HUDEP-2 (cell line): ENCODE data around the gene RFNG.

Experiments used
- DNase-seq, 76 experiments: peaks; one replicate each; lab custom pipeline; 2025; ENCODE audit not compliant: unreplicated experiment in 76 of 76; lab: John Stamatoyannopoulos, UW

The RFNG gene, protein sequence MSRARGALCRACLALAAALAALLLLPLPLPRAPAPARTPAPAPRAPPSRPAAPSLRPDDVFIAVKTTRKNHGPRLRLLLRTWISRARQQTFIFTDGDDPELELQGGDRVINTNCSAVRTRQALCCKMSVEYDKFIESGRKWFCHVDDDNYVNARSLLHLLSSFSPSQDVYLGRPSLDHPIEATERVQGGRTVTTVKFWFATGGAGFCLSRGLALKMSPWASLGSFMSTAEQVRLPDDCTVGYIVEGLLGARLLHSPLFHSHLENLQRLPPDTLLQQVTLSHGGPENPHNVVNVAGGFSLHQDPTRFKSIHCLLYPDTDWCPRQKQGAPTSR

DNA sequence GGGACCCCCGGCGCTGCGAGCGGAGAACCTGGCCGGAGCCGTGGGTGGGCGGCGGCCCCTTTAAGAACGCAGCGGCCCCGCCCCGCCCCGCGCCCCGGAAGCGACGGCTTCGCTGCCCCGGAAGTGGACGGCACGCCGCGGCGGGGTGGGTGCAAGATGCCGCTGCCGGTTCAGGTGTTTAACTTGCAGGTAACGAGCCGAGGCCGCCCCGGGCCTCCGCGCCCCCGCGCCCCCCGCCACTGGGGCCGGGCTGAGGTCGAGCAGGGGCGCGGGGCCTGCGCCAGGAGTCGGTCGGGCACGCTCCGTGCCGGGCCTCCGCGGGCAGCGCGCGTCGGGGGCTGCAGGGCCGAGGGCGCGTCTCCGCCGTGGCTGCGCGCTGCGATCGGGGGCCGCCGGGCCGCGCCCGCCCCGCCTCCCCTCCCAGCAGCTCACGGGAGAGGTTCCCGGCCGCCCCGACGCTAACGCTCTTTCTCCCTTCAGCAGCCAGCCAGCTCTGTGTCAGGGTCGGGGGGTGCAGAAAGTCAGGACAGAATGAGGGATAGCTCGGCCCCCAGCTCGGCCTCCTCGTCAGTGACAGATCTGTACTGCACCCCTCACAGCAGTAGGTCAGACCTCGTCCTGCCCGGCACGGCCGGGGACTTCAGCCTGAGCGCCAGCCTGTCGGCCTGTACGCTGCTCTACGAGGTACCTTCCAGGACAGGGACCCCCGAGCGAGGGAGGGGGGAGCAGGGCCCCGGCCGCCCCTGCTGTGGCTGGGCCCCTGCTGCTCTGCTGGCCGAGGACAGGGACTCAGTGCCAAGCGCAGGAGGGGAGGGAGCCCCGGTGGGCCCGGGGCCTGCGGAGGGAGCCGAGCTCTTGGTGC, at the start of gene RFNG, which contains the start of gene GPS1:
TSS of gene RFNG (minus strand) at position 36 of the 862 bp plus-strand sequence. CDS start 45 bp downstream, outside the sequence.
TSS of gene GPS1 (plus strand) at position 123 of the 862 bp plus-strand sequence. CDS start at position 157, 34 bp downstream.
- peak in 56 of 76 experiments; percentile 1 to 77 (median 52) for DNase-seq

DNA sequence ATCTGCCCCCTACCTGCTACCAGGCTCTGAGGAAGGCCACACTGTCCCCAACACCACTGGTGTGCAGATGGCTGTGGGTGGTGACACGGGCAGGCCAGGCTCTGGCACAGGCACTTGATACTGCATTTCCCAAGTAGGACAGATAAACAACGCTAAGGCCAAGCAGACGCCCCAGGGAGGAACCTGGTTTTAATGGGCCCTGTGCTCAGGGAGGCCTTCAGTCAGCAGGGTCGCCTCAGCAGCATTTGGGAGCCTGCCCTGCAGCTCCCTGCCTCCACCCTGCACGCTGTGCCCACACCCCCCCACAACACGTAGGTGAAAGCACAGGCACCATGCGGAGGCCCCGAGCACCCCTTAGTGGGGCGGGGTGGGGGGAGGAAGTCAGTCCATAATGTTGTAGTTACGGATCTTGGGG, 49.7 kb upstream of the RFNG start:
- peak in 44 of 76 experiments; percentile 10 to 62 (median 34) for DNase-seq

DNA sequence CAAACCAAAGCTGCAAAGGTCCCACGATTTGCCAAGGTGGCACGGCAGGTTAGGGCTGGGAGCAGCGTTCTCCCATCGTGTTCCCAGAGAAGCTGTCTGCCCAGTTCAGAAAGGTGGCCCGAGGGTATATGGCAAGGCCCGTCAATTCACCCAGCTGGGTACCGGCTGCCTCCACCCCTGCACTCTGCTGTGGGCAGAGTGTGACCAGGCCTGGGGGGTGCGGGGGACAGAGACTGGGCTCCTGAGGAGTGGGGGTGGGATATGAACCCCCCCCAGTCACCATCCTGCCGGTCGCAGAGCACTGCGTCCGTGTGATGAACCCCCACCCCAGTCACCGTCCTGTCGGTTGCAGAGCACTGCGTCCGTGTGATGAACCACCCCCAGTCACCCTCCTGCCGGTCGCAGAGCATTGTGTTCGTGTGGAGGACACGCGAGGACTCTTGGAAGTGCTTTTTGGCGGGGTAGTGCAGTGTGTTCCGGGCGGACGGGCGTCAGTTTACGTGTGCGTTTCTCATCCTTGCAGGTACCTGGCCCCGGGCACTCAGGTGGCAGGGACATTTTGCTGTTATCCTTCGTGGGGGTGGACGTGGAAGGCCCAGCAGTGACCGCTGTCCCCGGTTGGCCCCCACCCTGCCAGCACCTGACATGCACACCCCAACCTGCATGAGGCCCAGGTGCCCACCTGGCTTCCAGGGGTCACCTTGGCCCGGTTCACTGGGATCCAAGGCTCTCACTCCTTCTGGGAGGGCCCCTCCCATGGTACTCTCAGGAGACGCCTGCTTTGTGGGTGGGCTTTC, 49.1 kb upstream of the RFNG start:
- no peak for DNase-seq

DNA sequence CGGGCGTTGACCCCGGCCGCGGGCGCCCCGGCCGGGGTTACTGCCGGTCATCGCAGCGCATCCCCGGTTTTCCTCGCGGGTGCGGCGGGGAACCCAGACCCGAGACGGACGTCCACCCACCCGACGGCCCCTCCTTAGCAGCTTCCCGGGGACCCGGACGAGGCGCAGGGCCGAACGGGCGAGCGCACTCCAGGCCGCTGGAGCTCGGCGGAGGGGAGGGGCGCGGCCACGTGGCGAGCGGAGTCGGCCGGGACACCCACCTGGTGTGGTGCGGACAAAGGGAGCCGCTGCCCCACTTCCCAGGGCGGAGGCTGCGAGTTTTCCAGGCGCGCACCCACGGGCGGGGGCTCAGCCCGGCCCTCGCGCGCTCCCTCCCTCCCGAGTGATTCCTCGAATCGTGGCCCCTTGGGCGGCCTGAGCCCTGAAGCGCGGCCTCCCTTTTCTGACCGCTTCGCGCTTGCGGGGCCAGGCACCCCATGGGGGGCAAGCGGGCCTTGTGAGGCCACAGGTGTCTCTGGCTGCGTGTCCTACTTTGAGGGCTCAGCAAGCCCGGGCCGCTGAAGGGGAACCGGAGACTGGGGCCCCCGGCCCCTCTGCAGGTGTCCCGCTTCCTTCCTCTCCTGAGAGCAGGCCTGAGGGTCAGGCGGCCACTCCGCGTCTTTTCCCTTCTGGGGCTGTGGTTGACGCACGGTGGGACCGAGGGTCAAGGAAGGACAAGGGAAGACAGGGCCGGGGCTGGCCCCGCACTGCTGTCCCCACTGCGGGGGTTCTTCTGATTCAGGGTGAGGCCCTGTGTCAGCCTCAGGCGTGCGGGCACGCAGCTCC, 47.5 kb upstream of the RFNG start:
- peak in 8 of 76 experiments; percentile 9 to 68 (median 32) for DNase-seq

DNA sequence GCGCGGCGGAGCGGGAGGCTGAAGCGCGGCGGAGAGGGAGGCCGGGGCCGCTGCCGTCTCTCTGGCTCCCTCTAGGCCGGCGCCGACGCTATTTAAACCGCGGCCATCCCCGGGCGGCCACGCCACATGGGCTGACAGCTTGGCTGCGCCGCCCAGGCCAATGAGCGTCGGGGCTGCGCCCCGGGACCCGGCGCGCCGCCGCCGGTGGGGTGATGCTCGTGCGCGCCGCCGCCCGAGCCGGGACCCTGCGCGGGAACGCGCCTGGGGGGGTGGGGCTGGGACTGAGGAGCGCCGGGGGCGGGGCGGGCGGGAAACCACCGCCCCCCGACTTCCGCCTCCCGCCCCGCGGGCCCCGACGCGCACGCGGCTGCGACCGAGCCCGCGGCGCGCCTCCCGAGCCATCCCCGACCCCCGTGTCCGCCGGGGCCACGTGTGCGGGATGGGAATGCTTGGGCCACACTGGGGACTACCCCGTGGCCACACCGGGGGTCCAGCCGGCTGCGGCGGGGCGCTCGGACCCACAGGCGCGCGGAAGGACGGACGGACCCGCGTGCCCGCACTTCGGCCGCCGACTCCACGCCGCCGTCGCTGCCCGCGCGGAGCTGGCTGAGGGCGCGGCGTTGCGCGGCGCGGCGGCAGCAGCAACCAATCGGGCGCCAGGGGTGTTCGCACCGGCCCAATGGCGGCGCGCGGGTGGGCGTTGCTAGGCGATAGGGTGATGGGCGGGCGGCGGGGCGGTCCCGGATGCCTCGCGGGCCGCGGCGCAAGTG, 46.7 kb upstream of the RFNG start, which contains the start of gene FASN:
TSS of gene FASN (minus strand) at position 68 of the 770 bp plus-strand sequence. CDS start 1,791 bp downstream, outside the sequence.
- peak in 75 of 76 experiments; percentile 25 to 97 (median 90) for DNase-seq

DNA sequence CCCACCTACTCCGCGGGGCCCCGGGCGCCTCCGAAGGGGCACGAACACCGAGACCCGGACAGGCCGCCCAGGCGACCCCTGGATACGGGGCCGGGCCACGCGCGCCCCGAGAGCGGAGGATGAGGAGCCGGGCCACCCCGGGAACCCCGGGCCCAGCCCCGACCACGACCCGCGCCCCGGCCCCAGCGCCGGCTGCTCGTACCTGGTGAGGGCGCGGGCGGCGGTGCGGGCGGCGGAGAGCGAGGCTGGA, 46.2 kb upstream of the RFNG start:
- DNase-seq = peak in 1 of 76 experiments; percentile 82

DNA sequence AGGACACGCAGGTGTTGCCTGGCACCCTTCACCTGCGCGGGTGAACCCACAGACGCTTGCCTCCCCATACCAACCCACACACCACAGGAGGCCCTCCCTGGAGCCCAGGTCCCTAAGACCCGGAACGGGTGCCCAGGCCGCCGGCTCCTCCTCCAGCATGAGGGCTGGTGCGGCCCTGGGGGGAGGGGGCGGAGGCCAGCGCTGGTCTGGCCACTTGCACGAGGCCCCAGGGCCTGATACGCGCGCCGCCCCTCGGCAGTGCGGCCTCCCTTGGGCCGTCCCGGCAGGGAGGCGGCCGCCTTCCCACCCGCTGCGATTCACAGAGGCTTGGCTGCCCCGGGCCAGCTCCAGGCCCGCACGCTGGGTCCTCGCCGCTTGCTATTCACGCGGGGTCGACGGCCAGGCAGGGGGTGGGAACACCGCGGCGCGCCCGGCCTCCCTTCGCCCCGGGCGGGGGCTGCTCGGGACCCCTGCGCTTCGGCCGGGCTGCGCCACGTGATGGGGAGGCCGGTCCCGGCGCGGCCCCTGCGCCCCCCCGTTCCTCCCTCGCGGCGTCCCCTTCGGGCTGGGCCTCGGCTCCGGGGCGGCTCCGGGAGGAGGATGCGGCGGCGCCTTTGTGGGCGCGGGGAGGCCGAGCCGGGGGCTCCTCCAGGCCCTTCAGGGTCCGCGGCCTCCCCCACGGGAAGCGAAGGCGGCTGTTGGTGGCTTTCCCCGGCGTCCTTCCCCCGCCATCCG, 45.7 kb upstream of the RFNG start:
- peak in 43 of 76 experiments; percentile 13 to 55 (median 30) for DNase-seq

DNA sequence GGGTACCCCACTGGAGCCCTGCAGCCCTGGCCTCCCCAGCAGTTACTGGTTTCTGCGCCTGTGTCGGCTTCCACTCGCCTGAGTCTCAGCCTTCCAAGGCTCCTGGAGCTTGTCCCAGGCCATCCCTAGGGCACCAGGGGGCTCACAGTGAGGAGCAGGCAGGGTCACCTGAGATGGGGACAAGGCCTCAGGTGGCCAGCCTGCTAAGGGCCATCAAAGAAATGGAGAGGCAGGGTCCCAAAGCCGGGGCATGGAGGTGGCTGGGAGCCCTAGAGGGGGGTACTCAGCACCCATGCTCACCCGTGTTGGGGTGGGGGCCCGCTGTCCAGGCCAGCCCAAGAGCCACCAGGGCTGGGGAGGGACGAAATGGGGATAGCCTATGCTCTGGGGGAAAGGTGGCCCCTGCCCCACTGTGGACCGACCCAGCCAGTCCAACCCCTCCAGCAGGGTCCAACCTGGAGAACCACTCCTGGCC, 45.1 kb upstream of the RFNG start:
- no peak for DNase-seq

DNA sequence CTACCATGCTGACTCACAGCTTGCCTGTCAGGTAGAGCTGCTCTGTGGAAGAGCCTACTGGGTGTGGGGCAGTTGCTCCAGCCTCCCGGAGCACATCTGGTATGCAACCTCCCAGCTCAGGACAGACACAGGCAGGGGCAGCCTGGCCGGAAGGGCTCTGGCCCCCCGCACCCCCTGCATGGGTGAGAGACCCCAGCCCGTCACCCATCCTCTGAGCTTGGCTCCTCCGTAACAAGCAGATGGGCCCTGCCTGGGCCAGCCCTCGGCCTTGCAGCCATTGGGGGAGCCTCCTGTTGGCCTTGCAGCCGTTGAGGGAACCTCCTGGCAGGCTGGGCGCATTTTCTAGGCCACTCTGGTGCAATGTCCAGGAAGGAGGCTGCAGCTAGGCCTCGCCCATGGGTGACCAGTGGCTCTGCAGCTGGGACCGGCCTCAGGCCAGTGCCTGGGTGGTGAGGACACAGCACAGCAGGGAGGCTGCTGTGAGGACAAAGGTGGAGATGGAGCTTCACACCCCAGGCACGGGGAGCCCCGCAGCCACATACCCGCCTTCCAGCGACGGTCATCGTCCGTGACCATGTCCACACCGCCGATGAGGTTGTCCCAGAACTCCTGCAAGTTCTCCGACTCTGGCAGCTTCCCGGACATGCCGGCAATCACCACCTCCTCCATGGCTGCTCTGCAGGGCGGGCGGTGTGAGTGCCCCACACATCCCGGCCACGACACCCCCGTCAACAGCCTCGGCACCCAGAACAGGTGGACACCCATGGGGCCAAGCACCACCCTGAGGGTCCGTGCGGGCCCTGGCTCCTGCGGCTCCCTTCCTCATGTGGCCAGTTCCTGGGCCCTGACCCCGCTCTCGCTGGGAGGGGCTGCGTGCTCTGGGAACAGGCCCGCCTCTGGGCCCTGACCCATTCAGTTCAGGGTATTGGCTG, 44.4 kb upstream of the RFNG start:
- no peak for DNase-seq

DNA sequence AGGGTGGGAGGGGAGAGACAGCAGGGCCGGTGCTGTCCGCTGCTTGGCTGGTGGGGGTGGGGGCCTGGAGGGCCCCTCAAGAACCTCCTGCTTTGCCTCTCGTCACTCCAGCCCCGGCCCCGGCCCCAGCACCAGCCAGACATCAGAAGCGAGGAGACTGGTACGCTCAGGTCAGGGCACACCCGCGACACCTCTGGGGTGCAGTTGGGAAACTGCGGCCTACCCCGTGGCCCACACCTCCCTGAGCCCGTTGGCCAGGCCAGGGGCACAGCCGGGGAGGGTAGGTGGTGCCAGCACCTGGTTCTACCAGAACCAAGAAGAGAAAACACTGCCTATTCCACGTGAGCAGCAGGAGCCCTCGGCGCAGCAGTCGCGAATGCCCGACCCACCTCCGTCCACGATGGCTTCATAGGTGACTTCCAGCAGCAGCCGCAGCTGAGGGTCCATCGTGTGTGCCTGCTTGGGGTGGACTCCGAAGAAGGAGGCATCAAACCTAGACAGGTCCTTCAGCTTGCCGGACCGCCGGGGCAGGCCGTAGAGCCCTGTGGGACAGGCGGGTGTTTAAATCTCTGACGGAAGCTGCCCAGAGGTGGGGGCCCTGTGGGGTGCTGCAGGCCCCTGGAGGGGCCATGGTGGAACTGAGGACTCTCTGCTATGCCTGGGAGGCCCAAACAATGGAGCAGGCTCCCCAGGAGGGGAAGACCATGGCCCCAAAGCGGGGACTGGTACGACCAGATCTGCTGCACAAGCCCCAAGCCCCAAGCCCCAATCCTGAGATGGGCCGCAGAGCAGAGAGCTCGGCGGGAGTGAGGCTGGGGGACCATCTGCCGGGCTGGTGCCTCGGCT, 43.5 kb upstream of the RFNG start:
- no peak for DNase-seq

DNA sequence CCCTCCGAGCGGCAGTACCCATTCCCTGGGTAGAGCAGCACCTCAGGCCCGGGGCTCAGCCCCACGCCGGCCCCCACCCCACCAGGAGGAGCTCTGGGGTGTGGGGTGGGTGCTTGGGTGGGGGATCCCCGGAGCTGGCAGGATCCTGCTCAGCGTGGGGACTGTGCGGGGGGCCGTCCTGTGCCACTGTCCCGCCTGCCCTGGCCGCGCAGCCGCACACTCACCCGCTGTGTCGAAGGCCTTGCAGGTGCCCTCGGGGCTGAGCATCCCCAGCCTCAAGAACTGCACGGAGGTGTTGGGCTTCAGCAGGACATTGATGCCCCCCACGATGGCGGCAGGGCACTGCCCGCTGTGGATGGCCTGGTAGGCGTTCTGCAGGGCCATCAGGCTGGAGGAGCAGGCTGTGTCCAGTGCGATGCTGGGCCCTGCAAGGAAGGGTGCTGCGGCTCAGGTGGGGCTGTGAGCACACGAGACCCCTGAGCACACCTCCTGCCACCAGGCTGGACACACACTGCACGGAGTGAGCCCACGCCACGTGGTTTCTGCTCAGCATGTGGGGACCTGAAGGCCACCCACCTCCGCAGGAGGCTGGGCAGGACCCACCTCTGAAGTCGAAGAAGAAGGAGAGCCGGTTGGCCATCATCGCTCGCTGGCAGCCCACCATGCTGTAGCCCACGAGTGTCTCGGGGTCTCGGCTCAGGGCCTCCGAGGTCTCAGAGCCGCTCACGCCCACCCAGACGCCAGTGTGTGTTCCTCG, 41.6 kb upstream of the RFNG start:
- DNase-seq = no peak

DNA sequence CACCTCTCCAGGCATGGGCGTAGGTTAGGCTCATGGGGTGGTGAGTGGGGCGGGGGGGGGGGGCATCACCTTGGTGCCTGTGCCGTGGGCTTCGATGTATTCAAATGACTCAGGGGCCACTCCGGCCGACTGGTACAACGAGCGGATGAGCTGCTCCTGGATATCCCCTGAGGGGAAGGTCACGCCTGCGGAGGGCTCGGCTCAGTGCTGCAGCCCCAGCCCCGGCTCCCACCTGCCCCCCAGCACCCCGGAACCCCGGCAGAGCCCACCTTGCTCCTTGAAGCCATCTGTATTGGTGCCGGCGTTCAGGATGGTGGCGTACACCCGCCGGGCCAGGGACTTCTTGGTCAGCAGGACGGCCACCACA, 41.0 kb upstream of the RFNG start:
- no peak for DNase-seq

DNA sequence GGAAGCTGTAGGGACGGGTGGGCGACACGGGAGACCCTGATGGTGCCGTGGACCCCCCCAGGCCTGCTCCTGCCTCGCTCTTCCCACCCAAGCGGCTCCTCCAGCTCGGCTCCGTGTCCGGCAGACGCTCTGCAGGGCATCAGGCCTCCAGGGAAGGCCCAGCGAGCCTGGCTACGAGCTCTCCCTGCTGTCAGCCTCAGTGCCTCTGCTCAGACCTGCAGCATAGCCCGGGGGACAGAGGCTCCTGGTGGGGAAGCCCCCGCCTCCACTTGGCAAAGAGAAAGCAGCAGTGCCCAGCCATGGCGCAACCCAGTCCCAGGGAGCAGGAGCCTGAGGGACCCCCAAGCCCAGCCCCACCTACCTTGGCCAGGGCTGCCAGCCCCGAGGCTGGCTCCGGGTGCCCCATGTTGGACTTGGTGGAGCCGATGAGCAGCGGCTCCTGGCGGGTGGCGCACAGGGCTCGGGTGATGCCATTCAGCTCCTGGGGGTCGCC, 40.5 kb upstream of the RFNG start:
- DNase-seq = no peak

DNA sequence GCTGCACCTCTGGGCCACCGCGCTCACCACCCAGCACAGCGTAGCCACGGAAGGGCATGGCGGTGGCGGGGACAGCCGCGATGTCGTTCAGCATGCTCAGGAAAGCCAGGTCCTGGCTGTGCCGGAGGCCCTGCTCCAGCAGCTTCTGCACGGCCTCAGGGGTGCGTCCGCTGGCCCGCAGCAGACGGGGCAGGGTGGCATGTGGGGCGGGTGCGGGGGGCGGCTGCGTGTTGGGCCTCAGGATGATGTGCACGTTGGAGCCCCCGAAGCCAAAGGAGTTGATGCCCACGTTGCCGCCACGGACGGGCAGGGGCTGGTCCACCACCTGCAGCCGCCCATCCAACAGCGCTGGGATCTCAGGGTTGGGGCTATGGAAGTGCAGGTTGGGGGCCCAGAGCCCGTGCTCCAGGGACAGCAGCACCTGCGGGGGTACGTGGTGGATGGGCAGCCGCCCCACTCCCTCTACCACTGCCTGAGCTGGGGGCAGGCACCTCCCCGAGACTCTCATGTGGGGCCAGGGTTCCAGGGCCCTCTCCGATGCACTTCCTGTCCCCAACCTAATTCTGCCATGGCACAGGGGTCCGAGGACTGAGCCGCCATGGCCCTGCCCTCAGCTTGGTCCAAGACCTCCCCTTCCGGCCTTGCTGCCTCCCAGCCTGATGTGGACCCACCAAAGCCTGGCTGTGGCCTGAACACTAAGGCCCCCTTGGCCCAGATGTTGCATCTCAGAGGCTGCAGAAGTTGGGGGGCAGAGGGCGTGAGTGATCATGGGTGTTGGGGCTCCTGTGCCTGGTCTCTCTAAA, 39.9 kb upstream of the RFNG start:
- DNase-seq = no peak
